Measurements from ENCODE around the gene LIMS2. TPM values are rescaled to one million over a fixed set of nuclear protein-coding genes. Genes with fewer than 3 reads are reported as not detected.

LIMS2 gene
- total and polyA plus RNA-seq, 2 donors (not counting 3 experiments of a cell fraction or from before 2014, with no cell fraction given), result 48.3 to 55.6 TPM

GRCh38 chr2:127670957-127671290 is 4.4 kb downstream of the LIMS2 start:
- Histone ChIP-seq H3K36me3 (ENCODE audit: control insufficient read depth in 2 of 2, extremely low read depth in 1 of 2, insufficient read depth in 2 of 2, low read length in 2 of 2) (no peaks in the 10 kb centered on the region), H3K4me1 (ENCODE audit: control insufficient read depth, extremely low read depth, insufficient read depth, low read length) (peaks cover 18% of the 10 kb centered on the region), H3K4me3 (replicated peaks in 1 of 3; ENCODE audit: insufficient read depth in 1 of 3, low read depth in 1 of 3, low read length in 3 of 3) (no peak overlapping the region), H3K27me3 (ENCODE audit: control insufficient read depth in 2 of 2, insufficient read depth in 2 of 2, low read length in 2 of 2) (no peaks in the 10 kb centered on the region), H3K9me1 (replicated peaks; ENCODE audit: control insufficient read depth, extremely low read depth, insufficient read depth, low read length) (no peaks in the 10 kb centered on the region), H3K79me2 (ENCODE audit: control insufficient read depth, insufficient read depth, low read length) (no peaks in the 10 kb centered on the region), H3K9ac (replicated peaks; ENCODE audit: extremely low read depth, insufficient read depth, low read length) (no peak overlapping the region), H3K9me3 (replicated peaks; ENCODE audit: control insufficient read depth, insufficient read depth, low read length) (no peaks in the 10 kb centered on the region), H3K4me2 (ENCODE audit: insufficient read depth, low read length) (no peak overlapping the region), H3K27ac (ENCODE audit: insufficient read depth, low read depth, low read length) (no peak overlapping the region), H2AFZ (ENCODE audit: low read depth, low read length) (no peak overlapping the region), H4K20me1 (replicated peaks; ENCODE audit: control insufficient read depth, extremely low read depth, insufficient read depth, low read length) (no peaks in the 10 kb centered on the region)
- intact Hi-C loops (cut with micrococcal nuclease) (no loop called here), dilution Hi-C loops (cut with MboI; ENCODE audit: extremely low pct_ligation_motif_present, low sequenced_read_pairs) (no loop called here)
- ChIA-PET CTCF (interaction anchor here (2.3 kb wide), 1 partner anchor 80 kb away, joined by 8 read pairs; no protein-coding TSS in a partner anchor), POLR2A (no interaction called here)
- FAIRE-seq, result no peak
- no peak for DNase-seq (ENCODE audit: low read depth, low spot score)
- BruUV-seq (replicated peaks), result no TSS peak
- TF ChIP-seq JUN (IDR thresholded peaks at IDR 0.05; ENCODE audit: borderline replicate concordance, insufficient read depth, insufficient read length, low read depth) (no peak), CTCF (IDR thresholded peaks at IDR 0.05; ENCODE audit: extremely low read depth in 1 of 2, insufficient read depth in 1 of 2, low read depth in 1 of 2, low read length in 2 of 2) (no peak), MYC (IDR thresholded peaks at IDR 0.05; ENCODE audit: low read depth, low read length) (no peak), FOS (IDR thresholded peaks at IDR 0.05; ENCODE audit: borderline replicate concordance, insufficient read depth, low read length) (no peak), EZH2 (IDR thresholded peaks at IDR 0.05; ENCODE audit: borderline replicate concordance, low read depth, low read length, severe bottlenecking) (no peak)
